Activated T-cell treated with anti-CD3 and anti-CD28 coated beads for 48 hours (primary cell): ENCODE measurements around the gene SPDYE2B.
"Not testable (repeated sequence)": the region's sequence is repeated elsewhere in the genome, so short reads cannot be mapped to it uniquely, and the experiment has no call there.

ENCODE experiments used
- DNase-seq: peaks from one replicate; pipeline ENCODE4 v3.0.0-alpha.2; 2020; ENCODE audit warnings: low read depth

The SPDYE2B gene

DNA sequence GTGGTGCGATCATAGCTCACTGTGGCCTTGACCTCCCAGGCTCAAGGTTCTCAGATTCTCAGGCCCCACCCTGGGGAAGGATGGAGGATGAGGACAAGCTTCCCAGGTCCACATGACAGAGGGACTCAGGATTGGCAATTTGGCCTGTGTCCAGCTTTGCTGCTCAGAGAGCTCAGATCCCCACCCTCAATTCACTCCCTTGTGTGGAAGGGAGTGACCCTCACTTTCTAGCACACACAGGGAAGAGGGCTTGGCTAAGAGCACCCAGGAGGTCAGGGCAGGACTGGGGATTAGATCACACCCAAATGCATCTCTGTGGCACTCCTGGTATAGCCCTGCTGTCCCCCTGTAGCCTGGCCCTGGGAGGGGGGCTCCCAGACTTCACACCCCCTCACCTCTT is 6.7 kb upstream of the SPDYE2B start:
- DNase-seq: not testable (repeated sequence)

DNA sequence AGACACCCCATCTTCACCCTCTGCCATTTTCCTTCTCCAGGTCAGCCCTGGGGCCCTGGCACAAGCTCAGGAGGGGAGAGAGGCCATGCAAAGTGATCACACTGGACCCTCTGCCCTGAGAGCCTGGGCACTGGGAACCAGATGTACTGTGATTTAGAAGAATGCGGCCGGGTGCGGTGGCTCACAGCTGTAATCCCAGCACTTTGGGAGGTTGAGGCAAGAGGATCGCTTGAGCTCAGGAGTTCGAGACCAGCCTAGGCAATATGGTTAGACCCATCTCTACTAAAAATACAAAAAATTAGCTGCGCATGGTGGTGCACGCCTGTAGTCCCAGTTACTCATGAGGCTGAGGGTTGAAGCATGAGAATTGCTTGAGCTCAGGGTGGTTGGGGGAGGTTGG is 2.3 kb upstream of the SPDYE2B start:
- not testable (repeated sequence) for DNase-seq

DNA sequence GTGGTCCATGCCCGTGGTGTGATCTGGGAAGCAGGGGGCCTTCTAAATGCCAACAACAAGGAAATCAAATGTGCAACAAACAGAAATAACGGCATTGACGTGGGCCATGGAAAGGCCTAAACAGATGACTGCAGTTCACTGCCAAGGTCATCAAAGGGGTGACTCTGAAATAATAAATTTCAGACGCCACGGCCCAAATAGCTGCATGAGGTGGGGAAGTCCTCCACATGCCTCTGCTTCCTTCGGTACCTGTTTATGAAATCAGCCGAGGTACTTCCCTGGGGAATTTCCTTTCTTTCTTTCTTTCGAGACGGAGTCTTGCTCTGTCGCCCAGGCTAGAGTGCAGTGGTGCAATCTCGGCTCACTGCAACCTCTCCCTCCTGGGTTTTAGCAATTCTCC is 14.6 kb downstream of the SPDYE2B start:
- DNase-seq: not testable (repeated sequence)

DNA sequence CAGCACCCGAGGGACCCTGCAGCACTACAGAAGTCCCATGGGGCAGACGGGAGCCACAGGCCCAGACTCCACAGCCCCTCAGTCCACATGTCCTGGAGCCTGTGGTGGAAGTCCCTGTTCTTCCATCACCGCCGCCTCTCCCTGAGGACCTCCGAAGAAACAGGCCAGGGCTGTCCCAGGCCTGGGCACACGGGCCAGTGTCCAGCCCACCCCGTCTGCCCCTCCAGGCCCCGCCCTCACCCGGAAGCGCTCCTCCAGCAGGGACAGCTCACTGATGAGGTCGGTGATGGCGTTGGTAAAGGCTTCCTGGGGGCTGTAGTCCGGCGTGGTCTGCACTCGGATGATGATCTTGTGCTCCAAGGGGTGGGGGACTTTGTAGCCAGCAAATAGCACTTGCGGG is 16.7 kb downstream of the SPDYE2B start:
- DNase-seq: not testable (repeated sequence)

DNA sequence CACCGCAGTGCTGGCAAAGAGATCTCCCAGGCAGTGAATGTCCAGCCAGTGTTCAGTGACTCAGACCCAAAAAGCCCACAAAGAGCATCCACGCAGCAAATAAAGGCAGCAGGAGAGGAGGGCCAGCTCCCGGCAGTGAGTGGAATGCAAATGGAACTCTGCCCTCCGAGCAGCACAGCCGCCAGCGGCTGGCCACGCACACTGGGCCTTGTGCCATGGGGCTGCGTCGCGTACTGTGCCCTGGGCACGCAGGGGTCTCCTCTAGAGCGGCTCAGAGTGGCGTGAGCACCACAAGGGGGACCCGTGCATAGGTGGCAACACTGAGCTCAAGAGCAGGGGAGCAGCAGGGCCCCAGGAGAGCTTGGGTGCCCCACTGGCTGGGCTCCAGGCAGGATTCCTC is 17.4 kb downstream of the SPDYE2B start:
- DNase-seq: not testable (repeated sequence)

DNA sequence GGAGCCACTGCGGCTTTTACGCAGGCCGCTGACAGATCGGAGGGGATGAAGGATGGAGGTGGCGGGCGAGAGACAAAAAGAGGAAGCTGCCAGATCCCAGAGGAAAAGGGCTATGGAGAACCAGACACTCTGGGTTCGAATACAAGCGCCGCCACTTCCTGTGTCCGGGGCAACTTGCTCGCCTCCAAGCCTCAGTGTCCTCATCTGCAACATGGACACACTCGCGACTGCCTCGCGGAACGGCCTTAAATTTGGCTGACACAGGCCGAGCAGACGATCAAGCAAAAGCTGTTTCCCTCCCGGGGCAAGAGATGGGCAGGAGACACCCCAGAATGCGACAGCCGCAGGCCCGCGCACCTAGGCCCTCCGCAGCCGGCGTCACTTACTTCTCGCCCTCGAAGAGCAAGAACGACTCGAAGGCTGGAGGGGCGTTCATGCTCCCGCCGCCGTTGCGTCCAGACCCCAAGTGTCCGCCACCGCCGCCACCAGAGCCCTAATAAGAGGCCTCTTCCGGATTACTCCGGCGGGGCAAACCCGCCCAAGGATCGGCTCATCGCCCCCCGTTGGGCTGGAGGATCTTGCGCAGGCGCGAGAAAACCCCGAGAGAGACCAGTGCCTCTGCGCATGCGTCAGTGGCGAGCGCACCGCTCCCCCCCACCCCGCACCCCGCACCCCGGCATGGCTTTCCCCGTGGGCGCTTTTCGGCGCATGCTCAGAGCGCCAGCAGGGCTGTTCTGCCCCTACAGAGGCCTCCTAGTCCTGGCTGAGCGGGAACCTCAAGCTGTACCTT is 21.2 kb downstream of the SPDYE2B start, which contains the start of gene POLR2J2:
Gene POLR2J2 (minus strand): TSS at position 498 of the 790 bp plus-strand sequence. CDS start 62 bp downstream, at position 436.
- not testable (repeated sequence) for DNase-seq

DNA sequence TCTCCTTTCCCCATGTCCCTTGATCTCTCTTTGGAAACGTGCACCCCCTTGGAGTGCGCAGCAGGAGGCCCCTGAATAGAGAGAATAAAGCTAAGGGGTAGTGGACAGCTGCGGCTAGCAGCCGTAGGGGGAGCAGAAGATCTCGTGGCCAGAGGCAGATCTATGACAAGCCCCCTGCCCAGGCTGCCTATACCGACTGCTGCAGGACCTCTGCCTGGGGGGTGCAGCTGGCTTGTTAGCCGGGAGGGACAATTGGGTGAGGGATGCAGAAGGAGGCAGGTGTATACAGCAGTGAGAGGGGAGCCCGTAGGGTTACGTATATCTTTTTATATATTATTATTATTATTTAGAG is 21.8 kb downstream of the SPDYE2B start:
- not testable (repeated sequence) for DNase-seq

DNA sequence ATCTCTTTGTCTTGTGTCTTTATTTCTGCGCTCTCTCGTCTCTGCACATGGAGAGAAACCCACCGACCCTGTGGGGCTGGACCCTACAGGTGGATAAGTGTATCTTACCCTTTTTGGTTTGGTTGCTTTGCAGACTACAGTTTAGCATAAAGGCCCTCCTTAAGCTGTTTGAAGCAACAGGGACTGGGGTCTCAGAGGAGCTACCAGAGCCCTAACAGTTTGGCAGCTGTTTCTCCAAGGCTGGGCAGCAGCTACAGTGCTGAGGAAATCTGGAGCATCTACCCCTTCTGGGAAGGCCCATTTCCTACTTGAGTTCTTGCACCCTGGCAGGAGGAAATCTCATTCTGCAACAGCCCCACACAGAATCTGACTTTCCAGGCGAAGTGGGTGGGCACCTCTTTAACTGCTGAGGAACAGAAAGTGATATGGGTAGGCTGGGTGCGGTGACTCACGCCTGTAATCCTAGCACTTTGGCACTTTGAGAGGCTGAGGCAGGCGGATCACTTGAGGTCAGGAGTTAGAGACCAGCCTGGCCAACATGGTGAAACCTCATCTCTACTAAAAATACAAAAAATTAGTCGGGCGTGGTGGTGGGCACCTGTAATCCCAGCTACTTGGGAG is 23.4 kb downstream of the SPDYE2B start:
- not testable (repeated sequence) for DNase-seq

DNA sequence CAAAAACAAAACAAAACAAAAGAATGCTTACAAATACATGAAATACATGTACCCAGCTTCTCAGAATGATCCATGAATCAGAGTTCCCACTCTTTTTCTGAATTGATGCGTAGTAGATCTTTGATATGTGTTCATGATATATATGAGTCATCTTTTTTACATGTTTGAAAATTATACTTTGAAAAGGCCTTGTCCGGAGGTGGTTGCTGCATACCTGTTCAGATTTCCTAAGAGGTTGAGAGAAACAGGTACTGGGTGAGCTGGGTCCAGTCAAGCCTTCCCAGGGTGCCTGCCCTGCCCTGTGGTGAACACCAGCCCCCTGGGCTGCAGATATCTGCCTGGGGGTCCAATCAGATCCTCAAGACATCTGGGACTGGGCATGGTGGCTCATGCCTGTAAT is 25.4 kb downstream of the SPDYE2B start:
- peak; percentile 34 for DNase-seq

DNA sequence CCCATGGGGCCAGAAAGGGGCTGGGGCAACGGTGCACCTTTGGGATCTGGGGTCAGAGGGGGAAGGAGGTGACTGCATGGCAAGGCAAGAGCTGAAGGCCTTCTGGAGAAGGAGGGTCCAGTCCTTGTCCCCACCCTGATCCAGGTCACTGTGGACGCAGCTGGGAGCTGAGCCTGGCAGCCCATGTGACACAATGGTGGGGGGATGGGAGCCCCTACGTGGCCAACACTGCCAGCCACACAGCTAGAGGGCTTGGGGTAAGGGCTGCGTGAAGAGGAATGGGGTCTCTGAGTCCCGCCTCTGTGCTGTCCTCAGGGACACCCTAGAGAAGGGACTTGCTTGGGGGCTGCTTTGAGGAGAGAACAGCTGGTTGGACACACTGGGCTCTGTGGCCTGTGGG is 30.7 kb downstream of the SPDYE2B start:
- DNase-seq: not testable (repeated sequence)

DNA sequence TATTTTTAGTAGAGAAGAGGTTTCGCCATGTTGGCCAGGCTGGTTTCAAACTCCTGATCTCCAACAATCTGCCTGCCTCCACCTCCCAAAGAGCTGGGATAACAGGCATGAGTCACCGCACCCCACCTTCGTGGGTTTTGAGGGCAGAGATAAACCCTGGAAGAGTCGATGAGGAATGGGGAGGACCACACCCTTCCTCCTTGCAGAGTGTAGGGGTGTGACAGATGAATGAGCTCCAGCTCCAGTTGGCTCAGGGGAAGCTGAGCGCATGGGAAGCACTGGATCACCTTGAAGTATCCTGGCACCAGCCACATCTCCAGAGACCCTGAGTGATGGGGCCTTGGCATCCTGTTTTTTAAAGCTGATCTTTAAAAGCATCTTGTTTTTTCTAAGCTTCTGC is 32.4 kb downstream of the SPDYE2B start:
- DNase-seq: not testable (repeated sequence)

DNA sequence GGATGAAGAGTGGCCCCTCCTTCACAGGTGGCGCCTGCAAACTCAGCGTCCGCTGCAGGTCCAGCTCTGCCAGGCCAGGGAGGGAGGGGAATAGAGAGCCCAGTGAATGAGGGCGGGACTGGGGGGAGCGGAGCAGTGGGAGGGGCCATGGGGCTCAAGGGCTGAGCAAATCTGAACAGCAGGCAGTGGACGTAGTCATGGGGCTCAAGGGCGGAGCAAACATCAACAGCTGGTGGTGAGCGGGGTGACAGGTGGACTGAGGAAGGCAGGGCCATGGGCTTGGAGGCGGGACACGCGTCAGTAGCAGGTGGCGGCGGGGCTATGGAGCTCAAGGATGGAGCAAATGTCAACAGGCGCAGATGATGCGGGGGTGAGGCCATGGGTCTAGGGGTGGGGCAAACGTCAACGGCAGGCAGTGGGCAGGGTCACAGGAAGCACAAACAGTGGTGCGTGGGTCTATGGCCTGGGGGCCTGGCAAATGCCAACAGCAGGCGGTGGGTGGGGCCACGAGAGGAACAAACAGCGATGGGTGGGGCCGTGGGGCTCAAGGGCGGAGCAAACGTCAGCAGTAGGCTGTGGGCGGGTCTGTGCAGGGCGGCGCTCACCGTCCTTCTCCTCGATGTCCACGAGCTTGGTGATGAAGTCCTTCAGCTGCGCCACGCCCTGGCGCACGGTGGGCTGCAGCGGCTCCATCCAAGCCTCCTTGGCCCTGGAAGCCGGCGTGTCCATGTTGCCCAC is 38.3 kb downstream of the SPDYE2B start:
- not testable (repeated sequence) for DNase-seq

DNA sequence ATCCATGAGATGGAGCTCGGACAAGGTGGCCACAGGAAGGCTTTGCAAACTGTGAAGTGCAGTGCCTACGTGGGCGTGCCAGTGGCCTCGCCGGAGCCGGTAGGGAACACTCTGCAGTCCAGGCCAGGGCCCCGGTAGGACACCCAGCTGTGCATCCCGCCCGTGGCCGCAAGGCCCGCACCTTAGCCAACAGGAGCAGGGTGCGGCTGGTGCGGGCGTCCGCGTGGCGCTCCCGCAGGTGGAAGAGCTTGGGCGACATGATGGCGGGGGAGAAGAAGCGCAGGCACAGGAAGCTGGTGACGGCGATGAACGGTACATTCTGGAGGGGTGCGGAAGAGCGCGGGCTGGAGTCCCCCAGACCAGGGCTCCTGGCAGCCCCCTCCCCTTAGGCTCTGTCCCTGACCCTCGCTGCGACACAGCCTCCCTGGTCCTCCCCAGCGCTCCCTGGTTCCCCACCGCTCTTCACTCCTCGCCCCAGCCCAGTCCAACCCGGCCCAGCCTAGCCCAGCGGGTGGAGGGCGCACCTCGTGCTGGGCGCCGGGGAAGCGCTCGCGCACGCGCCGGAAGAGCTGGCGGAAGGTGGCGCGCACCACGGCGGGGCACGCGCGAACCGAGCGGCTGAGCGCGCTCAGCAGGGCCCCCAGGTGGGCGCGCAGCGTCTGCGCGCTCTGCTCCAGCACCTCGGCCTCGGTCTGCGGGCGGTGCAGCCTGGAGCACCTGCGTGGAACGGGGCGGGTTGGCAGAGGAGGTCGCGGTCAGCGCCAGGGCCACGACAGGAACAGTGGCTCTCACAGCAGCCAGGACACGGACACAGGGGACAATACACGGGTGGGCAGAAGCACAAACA is 39.5 kb downstream of the SPDYE2B start:
- peak; percentile 11 for DNase-seq

DNA sequence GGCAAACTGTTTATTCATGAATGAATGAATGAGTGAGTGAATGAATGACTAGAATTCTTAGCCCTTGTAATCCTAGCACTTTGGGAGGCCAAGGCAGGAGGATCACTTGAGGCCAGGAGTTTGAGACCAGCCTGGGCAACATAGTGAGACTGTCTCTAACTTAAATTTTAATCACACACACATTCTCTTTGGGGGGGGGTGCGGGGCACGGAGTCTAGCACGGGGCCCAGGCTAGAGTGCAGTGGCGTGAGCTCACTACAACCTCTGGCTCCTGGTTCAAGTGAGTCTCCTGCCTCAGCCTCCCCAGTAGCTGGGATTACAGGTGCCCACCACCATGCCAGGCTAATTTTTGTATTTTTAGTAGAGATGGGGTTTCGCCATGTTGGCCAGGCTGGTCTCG is 40.5 kb downstream of the SPDYE2B start:
- not testable (repeated sequence) for DNase-seq

DNA sequence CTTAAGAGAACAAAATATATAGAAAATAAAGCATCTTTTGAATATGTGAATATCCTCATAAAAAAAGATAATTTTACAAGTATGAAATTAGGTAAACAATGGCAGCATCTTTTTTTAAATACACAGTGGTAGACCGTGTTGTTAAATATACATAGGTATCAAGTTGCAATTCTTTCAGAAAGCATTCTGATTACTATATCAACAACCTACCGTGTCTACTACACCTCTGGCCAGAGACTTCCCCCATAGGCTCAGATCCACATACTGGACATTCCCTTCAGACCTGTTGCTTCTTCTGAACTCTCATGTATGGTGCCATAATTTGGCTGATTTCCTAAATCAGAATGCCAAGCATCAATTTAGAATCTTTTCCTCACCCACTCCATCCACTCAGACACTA is 43.9 kb downstream of the SPDYE2B start:
- not testable (repeated sequence) for DNase-seq

DNA sequence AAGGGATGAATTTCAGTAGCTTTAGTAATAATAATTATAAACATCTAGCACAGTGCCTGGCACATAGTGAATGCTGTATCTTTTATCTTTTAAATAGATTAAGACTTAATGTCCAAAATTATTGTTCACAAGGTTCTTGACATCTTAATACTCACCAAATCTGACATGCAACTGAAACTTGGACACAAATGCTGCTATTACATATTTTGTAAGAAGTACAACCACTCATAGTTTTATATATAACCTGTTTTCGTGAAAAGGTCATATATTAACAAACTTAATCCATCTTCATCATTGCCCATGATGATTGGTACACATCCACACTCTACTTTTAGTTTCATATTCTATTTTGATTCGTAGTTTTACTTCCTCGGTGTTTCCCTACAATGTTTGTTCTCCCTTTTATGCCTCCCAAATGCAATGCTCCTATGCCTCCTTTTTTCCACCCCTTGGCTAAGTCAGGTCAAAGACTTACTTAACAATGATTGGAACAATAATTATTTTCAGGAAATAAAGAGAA is 45.0 kb downstream of the SPDYE2B start:
- DNase-seq: not testable (repeated sequence)

DNA sequence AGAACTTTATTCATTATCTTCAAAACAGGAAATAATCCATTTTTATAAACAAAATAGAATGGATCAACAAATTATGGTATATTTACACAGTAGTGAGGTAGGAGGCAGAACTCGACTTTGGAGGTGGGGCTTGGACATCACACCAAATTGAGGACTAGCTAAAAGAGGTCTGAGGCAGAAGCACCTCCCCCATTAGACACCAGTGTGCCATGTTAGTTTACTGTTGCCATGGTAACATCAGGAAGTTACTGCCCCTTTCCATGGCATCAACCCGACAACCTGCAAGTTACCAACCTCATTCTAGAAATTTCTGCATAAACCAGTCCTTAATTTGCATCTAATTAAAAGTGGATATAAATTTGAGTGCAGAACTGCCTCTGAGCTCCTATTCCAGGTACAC is 45.9 kb downstream of the SPDYE2B start:
- not testable (repeated sequence) for DNase-seq

DNA sequence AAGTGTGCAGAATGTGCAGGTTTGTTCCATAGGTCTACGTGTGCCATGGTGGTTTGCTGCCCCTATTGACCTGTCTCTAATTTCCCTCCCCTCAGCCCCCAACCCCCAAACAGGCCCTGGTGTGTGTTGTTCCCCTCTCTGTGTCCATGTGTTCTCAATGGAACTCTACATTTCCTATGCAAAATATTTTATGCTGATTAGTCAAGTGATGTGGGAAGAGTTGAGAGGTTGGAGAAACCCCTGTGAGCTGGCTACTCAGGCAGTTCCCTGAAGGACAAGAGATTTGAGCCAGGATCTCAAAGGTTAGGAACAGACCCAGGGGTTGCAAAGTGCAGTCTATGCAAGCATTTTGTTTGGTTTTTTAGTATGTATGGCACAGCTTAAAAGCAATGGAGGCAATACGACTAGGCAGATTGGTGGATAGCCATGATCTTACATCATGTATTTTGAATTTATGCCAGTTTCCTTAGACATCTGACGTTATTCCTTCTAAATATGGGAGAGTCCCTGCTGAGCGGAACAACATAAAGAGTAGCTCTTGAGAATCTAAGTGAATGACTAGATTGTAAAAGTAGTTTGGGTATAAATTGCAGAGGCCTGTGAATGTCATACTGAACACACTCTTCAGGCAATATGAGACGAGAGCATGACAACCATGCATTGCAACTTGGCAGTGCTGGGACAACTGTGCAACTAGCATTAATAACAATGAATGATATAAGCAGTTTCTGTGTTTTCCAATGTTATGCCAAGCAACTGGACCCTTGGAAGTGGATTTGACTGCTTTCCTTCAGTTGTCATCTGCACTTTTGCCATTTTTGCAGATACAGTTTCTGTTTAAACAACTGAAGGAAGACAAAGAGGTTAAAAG is 47.8 kb downstream of the SPDYE2B start:
- not testable (repeated sequence) for DNase-seq

DNA sequence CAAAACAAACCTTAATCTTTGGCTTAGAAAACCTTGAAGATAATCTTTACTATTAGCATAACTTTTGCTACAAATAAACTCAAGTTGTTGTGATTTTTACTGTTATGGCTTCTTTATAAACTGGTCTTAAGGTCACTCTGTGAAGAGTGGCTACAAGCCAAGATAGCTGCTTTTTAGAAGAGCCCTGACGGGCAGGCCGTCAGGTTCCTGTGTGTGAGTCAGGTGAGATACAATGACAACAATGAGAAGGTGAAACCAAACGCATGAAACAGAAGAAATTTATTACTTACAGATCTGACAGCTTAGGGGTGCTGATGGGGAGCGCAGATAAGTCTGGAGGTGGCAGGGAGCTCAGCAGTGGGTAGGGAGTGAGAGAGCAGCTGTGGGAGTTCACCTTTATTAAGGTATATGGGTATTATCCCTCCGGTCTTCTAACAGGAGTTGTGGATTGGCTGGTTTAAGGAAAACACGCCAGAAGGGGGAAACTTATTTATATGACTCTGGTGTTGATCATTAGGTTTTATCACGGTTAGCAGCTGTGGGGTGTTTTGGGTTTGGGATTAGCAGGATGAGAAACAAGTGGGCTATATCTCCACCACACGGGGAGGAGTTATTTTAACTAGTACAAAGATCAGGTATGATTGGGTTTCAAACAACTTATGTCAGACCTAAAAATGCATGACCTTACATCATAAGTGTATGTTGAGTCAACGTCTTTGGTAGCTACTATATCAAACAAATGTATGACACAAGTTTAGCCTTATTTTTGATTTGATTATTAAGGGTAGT is 49.0 kb downstream of the SPDYE2B start:
- DNase-seq: not testable (repeated sequence)
